Kidney (tissue), 14 donors: ENCODE results near the gene FAM117B. TPM values are rescaled to one million over a fixed set of nuclear protein-coding genes. Genes with fewer than 3 reads are reported as not detected.

Experiments
- DNase-seq, 5 donors: peaks; one replicate each; pipeline ENCODE4 v3.0.0-alpha.2; 2013 to 2020
- FAIRE-seq: peaks from 2 replicates; lab custom pipeline; 2012; peaks lifted over from hg19 to GRCh38; lab: Jason Lieb, UNC
- H3K27ac ChIP-seq, 2 donors: one replicate each; pipeline ENCODE4 v1.7.0; 2013; ENCODE audit warnings: low read depth in 2 of 2, low read length in 2 of 2, inconsistent platforms in 1 of 2
- H3K27me3 ChIP-seq: one replicate; pipeline ENCODE4 v1.7.1; 2013; ENCODE audit warnings: low read length, inconsistent platforms; ENCODE audit not compliant: control insufficient read depth, insufficient read depth
- H3K36me3 ChIP-seq, 3 donors: one replicate each; pipeline versions ENCODE4 v1.7.0 to v1.7.1; 2013; ENCODE audit warnings: low read length in 3 of 3, control low read depth in 1 of 3, inconsistent platforms in 1 of 3; ENCODE audit not compliant: insufficient read depth in 3 of 3, control insufficient read depth in 2 of 3
- H3K4me1 ChIP-seq, 3 donors: one replicate each; pipeline versions ENCODE4 v1.7.0 to v1.7.1; 2013; ENCODE audit warnings: low read length in 3 of 3, inconsistent platforms in 1 of 3, low read depth in 1 of 3; ENCODE audit not compliant: control insufficient read depth in 2 of 3, insufficient read depth in 2 of 3
- H3K4me3 ChIP-seq, 3 donors: one replicate each; pipeline versions ENCODE4 v1.7.0 to v1.8.1; 2013; ENCODE audit warnings: low read length in 3 of 3, control low read depth in 1 of 3, inconsistent platforms in 1 of 3
- H3K9ac ChIP-seq, 3 donors: one replicate each; pipeline versions ENCODE4 v1.7.0 to v1.7.1; 2013; ENCODE audit warnings: low read length in 3 of 3, control low read depth in 1 of 3, inconsistent platforms in 1 of 3
- H3K9me3 ChIP-seq, 3 donors: one replicate each; pipeline versions ENCODE4 v1.7.0 to v1.7.1; 2013; ENCODE audit warnings: low read length in 3 of 3, control low read depth in 1 of 3, inconsistent platforms in 1 of 3; ENCODE audit not compliant: control insufficient read depth in 2 of 3, insufficient read depth in 1 of 3
- CTCF ChIP-seq: IDR thresholded peaks from 3 replicates; pipeline ENCODE4 v1.5.1; 2012; ENCODE audit warnings: mild to moderate bottlenecking, moderate library complexity, borderline replicate concordance; ENCODE audit not compliant: insufficient read depth; ENCODE audit errors: extremely low read depth
- intact Hi-C: fragments of 100-400 bp; cut with DNase I; formaldehyde crosslinking; loops from one replicate; pipeline ENCODE4 v1.11.1; 2022
- polyA plus RNA-seq: library from polyadenylated mRNA; stranded (reverse); fragments of 350-450 nt; fragmentation: Illumina TruSeq; extraction: RNeasy Lipid Tissue Mini Kit (QIAGEN cat#74804); gene quantifications from one replicate; pipeline ENCODE4 v1.2.3, GENCODE V29; 2014; ENCODE audit warnings: low read depth, low replicate concordance; ENCODE audit not compliant: insufficient read depth
- total RNA-seq: library from RNA; stranded (reverse); fragmentation: NEBNext Ultra II Directional; extraction: Animal tissue kit (Norgen Biotek cat#: 25700); gene quantifications from one replicate; pipeline ENCODE4 v1.2.1, GENCODE V29; 2021
- donor health status: control.
- donor health status: control.
- donor health status: control.
- donor health status: control.
- donor health status: control.
- donor health status: DM: yes; HTN: yes; CAD: no.
- donor health status: Normal renal cell carcinoma (clear cell type).

FAM117B gene
- total and polyA plus RNA-seq, 2 donors from 2014 or later: 4.1 to 14.8 TPM

GRCh38 chr2:202638721-202639120, 4.0 kb downstream of the FAM117B start:
- FAIRE-seq (no peak), DNase-seq (no peak)
- intact Hi-C loops: no loop called here
- H3K36me3 ChIP-seq: no peaks in the 10 kb centered on the region
- peak overlapping the region in 1 of 2 donors; percentile 8 for H3K27ac ChIP-seq
- H3K9me3 ChIP-seq: no peaks in the 10 kb centered on the region
- no peak overlapping the region for H3K4me3 ChIP-seq
- no peaks in the 10 kb centered on the region for H3K27me3 ChIP-seq
- H3K4me1 ChIP-seq: peaks cover 3 to 14% (median 9%) of the 10 kb centered on the region in 3 donors
- H3K9ac ChIP-seq: no peak overlapping the region
- no peak for TF ChIP-seq CTCF

DNA sequence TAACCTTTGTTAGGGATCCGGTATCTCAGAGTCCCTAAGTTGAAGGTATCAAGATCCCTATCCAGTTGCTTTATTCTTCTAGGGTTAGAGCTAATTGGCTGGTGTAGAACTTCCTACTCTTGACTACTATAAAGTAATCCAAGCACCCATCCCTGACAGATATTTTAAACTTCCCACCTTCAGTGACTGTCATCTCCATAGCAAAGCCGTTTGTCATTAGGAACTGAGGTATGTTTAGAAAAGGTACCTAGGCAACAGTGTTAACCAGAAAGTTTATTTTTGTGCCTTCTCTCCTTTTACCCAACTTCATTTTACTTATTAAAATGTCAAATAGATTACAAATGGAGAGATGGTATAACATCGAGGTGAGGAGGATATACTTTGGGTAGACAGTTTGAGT, 4.5 kb downstream of the FAM117B start:
- Histone ChIP-seq H3K4me3 (no peak overlapping the region), H3K9me3 (no peaks in the 10 kb centered on the region), H3K36me3 (no peaks in the 10 kb centered on the region), H3K9ac (no peak overlapping the region), H3K27ac (peak overlapping the region in 1 of 2 donors; percentile 8), H3K27me3 (no peaks in the 10 kb centered on the region), H3K4me1 (peaks cover 3 to 16% (median 9%) of the 10 kb centered on the region in 3 donors)
- intact Hi-C loops: no loop called here
- DNase-seq (no peak), FAIRE-seq (no peak)
- no peak for TF ChIP-seq CTCF

GRCh38 chr2:202642567-202642966, 7.8 kb downstream of the FAM117B start:
- H3K4me1 ChIP-seq: peaks cover 3 to 22% (median 14%) of the 10 kb centered on the region in 3 donors
- H3K4me3 ChIP-seq: peak overlapping the region in 1 of 3 donors; percentile 8
- no peaks in the 10 kb centered on the region for H3K9me3 ChIP-seq
- peak overlapping the region in 2 of 3 donors; percentile 41 to 47 for H3K9ac ChIP-seq
- no peaks in the 10 kb centered on the region for H3K27me3 ChIP-seq
- intact Hi-C loops: no loop called here
- FAIRE-seq (no peak), DNase-seq (no peak)
- H3K36me3 ChIP-seq: no peaks in the 10 kb centered on the region
- peak overlapping the region; percentile 29 to 80 for H3K27ac ChIP-seq
- no peak for TF ChIP-seq CTCF
